ENCODE data around the gene PDE3B. TPM values are rescaled to one million over a fixed set of nuclear protein-coding genes. Genes with fewer than 3 reads are reported as not detected.

Gene PDE3B
- total RNA-seq, 4 donors from 2014 or later = 14.0 to 30.5 (median 18.0) TPM

GRCh38 chr11:14764179-14764578 is 120.6 kb downstream of the PDE3B start:
- no peak for DNase-seq
- no peaks in the 10 kb centered on the region for H3K36me3 ChIP-seq
- no peaks in the 10 kb centered on the region for H3K9me3 ChIP-seq
- TF ChIP-seq POLR2A (IDR thresholded peaks at IDR 0.05) = no peak
- TF ChIP-seq CTCF (IDR thresholded peaks at IDR 0.05) = no peak
- no peak overlapping the region for H3K4me3 ChIP-seq
- H3K4me1 ChIP-seq = no peaks in the 10 kb centered on the region
- no peaks in the 10 kb centered on the region for H3K27me3 ChIP-seq
- peak overlapping the region in 3 of 4 donors; percentile 11 to 50 (median 20) for H3K27ac ChIP-seq

GRCh38 chr11:14764579-14765527 is 121.2 kb downstream of the PDE3B start:
- H3K27me3 ChIP-seq = no peaks in the 10 kb centered on the region
- H3K9me3 ChIP-seq = no peaks in the 10 kb centered on the region
- TF ChIP-seq CTCF (IDR thresholded peaks at IDR 0.05) = no peak
- no peak for TF ChIP-seq POLR2A (IDR thresholded peaks at IDR 0.05)
- no peaks in the 10 kb centered on the region for H3K36me3 ChIP-seq
- H3K27ac ChIP-seq = peak overlapping the region in 3 of 4 donors; percentile 11 to 50 (median 20)
- H3K4me3 ChIP-seq = no peak overlapping the region
- DNase-seq = no peak
- no peaks in the 10 kb centered on the region for H3K4me1 ChIP-seq

- Histone ChIP-seq H3K36me3 (no peaks in the 10 kb centered on the region), H3K27me3 (no peaks in the 10 kb centered on the region), H3K4me1 (no peaks in the 10 kb centered on the region), H3K27ac (no peak overlapping the region), H3K4me3 (no peak overlapping the region), H3K9me3 (no peaks in the 10 kb centered on the region)
- DNase-seq = no peak
- no peak for TF ChIP-seq POLR2A (IDR thresholded peaks at IDR 0.05)
- no peak for TF ChIP-seq CTCF (IDR thresholded peaks at IDR 0.05)
Measured at GRCh38 chr11:14766585-14766984, 123.0 kb downstream of the PDE3B start.

GRCh38 chr11:14768526-14769188 is 125.1 kb downstream of the PDE3B start:
- no peak for DNase-seq
- TF ChIP-seq CTCF (IDR thresholded peaks at IDR 0.05) (no peak), POLR2A (IDR thresholded peaks at IDR 0.05) (no peak)
- Histone ChIP-seq H3K27ac (no peak overlapping the region), H3K27me3 (no peaks in the 10 kb centered on the region), H3K36me3 (no peaks in the 10 kb centered on the region), H3K9me3 (no peaks in the 10 kb centered on the region), H3K4me1 (no peaks in the 10 kb centered on the region), H3K4me3 (no peak overlapping the region)

GRCh38 chr11:14773755-14774154 is 130.2 kb downstream of the PDE3B start:
- Histone ChIP-seq H3K27ac (no peak overlapping the region), H3K36me3 (no peaks in the 10 kb centered on the region), H3K27me3 (no peaks in the 10 kb centered on the region), H3K9me3 (no peaks in the 10 kb centered on the region), H3K4me1 (no peaks in the 10 kb centered on the region), H3K4me3 (no peak overlapping the region)
- TF ChIP-seq CTCF (IDR thresholded peaks at IDR 0.05) = peak in 4 of 6 experiments; percentile 6 to 41 (median 25)
- no peak for TF ChIP-seq POLR2A (IDR thresholded peaks at IDR 0.05)
- DNase-seq = no peak
